HFF-Myc (cell line): ENCODE measurements around the gene MBP.

Source experiments
- DNase-seq: peaks from one replicate; pipeline ENCODE4 v3.0.0-alpha.2; 2011; ENCODE audit warnings: low read depth; ENCODE audit errors: extremely low read depth
- H3K4me3 ChIP-seq: replicated peaks from 2 replicates; pipeline ENCODE4 v1.5.1; 2011; ENCODE audit warnings: low read depth, mild to moderate bottlenecking, control low read depth, low read length
- CTCF ChIP-seq: IDR thresholded peaks from 2 replicates; pipeline ENCODE4 v1.5.1; 2012; ENCODE audit warnings: mild to moderate bottlenecking, low read depth, low read length, control low read depth; ENCODE audit errors: missing control alignments

MBP gene

GRCh38 chr18:76982038-76982437, 150.5 kb downstream of the MBP start:
- TF ChIP-seq CTCF: no peak
- DNase-seq: no peak
- H3K4me3 ChIP-seq: no peak overlapping the region

- H3K4me3 ChIP-seq: no peak overlapping the region
- no peak for TF ChIP-seq CTCF
- DNase-seq: no peak
These were observed 151.1 kb downstream of the MBP start for GRCh38 chr18:76981396-76981968.

- DNase-seq: no peak
- TF ChIP-seq CTCF: no peak
- H3K4me3 ChIP-seq: no peak overlapping the region
These were observed 151.8 kb downstream of the MBP start for GRCh38 chr18:76980663-76981395.

GRCh38 chr18:76979906-76980305, 152.7 kb downstream of the MBP start:
- no peak for TF ChIP-seq CTCF
- DNase-seq: no peak
- no peak overlapping the region for H3K4me3 ChIP-seq

- no peak overlapping the region for H3K4me3 ChIP-seq
- no peak for DNase-seq
- TF ChIP-seq CTCF: no peak
These were observed 153.4 kb downstream of the MBP start for GRCh38 chr18:76979111-76979751.

- no peak for TF ChIP-seq CTCF
- H3K4me3 ChIP-seq: no peak overlapping the region
- DNase-seq: no peak
These were observed 154.0 kb downstream of the MBP start for GRCh38 chr18:76978616-76979015.
